SK-N-MC (cell line): ENCODE data around the gene PRMT7.

Source experiments
- DNase-seq: peaks from one replicate; pipeline ENCODE4 v3.0.0-alpha.2; 2011; ENCODE audit warnings: low read depth, low spot score
- H3K27ac ChIP-seq: fragments of 200-600 bp; sonication (generic); 2 replicates; pipeline ENCODE4 v1.5.1; 2016; ENCODE audit warnings: mixed run types
- H3K36me3 ChIP-seq: fragments of 200-600 bp; sonication (generic); 2 replicates; pipeline ENCODE4 v1.6.1; 2017; ENCODE audit warnings: antibody characterized with exemption, low read length, mixed read lengths; ENCODE audit not compliant: insufficient read depth
- H3K4me3 ChIP-seq: fragments of 200-600 bp; sonication (generic); 2 replicates; pipeline ENCODE4 v1.5.1; 2016
- H3K9ac ChIP-seq: fragments of 200-600 bp; sonication (generic); 2 replicates; pipeline ENCODE4 v1.8.0; 2017; ENCODE audit warnings: mixed run types, mixed read lengths; ENCODE audit not compliant: insufficient read length
- H3K9me3 ChIP-seq: fragments of 200-600 bp; sonication (generic); 2 replicates; pipeline ENCODE4 v1.6.1; 2017; ENCODE audit warnings: low read depth, mild to moderate bottlenecking, antibody characterized with exemption, low read length, moderate library complexity, mixed read lengths
- EZH2 ChIP-seq: fragments of 200-600 bp; sonication (generic); IDR thresholded peaks from one replicate; pipeline ENCODE4 v1.6.1; 2017; ENCODE audit warnings: antibody characterized with exemption
- FOXP2 ChIP-seq: optimal IDR thresholded peaks from 2 replicates; pipeline ENCODE3; 2011; ENCODE audit warnings: mild to moderate bottlenecking, moderate library complexity; ENCODE audit not compliant: insufficient read depth; ENCODE audit errors: extremely low read length, control extremely low read depth
- POLR2AphosphoS5 ChIP-seq: IDR thresholded peaks from 2 replicates; pipeline ENCODE4 v1.6.1; 2012; ENCODE audit warnings: mild to moderate bottlenecking, low read depth, low read length, borderline replicate concordance

The PRMT7 gene

GRCh38 chr16:68296291-68296690 is 14.5 kb upstream of the PRMT7 start:
- Histone ChIP-seq H3K9me3 (no peaks in the 10 kb centered on the region), H3K9ac (no peak overlapping the region), H3K27ac (no peak overlapping the region), H3K4me3 (no peak overlapping the region), H3K36me3 (peaks cover 13% of the 10 kb centered on the region; the same call in 1 of the 2 replicates)
- no peak for DNase-seq
- TF ChIP-seq POLR2AphosphoS5 (no peak), FOXP2 (no peak), EZH2 (no peak)

GRCh38 chr16:68296693-68297092 is 14.1 kb upstream of the PRMT7 start:
- Histone ChIP-seq H3K9me3 (no peaks in the 10 kb centered on the region), H3K9ac (no peak overlapping the region), H3K36me3 (peaks cover 13% of the 10 kb centered on the region; the same call in 1 of the 2 replicates), H3K4me3 (no peak overlapping the region), H3K27ac (no peak overlapping the region)
- DNase-seq = no peak
- TF ChIP-seq EZH2 = no peak
- no peak for TF ChIP-seq POLR2AphosphoS5
- no peak for TF ChIP-seq FOXP2

GRCh38 chr16:68297908-68298307 is 12.9 kb upstream of the PRMT7 start:
- Histone ChIP-seq H3K4me3 (no peak overlapping the region), H3K9ac (no peak overlapping the region), H3K9me3 (no peaks in the 10 kb centered on the region), H3K27ac (no peak overlapping the region), H3K36me3 (peaks cover 24% of the 10 kb centered on the region; the same call in 1 of the 2 replicates)
- no peak for DNase-seq
- TF ChIP-seq FOXP2 (no peak), EZH2 (no peak), POLR2AphosphoS5 (no peak)

GRCh38 chr16:68298312-68298711 is 12.5 kb upstream of the PRMT7 start:
- H3K9ac ChIP-seq = no peak overlapping the region
- TF ChIP-seq FOXP2 (no peak), EZH2 (no peak), POLR2AphosphoS5 (no peak)
- H3K4me3 ChIP-seq = no peak overlapping the region
- H3K27ac ChIP-seq = no peak overlapping the region
- DNase-seq = no peak
- peaks cover 24% of the 10 kb centered on the region; the same call in 1 of the 2 replicates for H3K36me3 ChIP-seq
- H3K9me3 ChIP-seq = no peaks in the 10 kb centered on the region

- TF ChIP-seq EZH2 = no peak
- no peak for TF ChIP-seq POLR2AphosphoS5
- TF ChIP-seq FOXP2 = no peak
- Histone ChIP-seq H3K36me3 (peaks cover 24% of the 10 kb centered on the region; the same call in 1 of the 2 replicates), H3K4me3 (no peak overlapping the region), H3K27ac (no peak overlapping the region), H3K9me3 (no peaks in the 10 kb centered on the region), H3K9ac (no peak overlapping the region)
- DNase-seq = no peak
Measured at GRCh38 chr16:68298907-68299561, 11.8 kb upstream of the PRMT7 start.

GRCh38 chr16:68299571-68300453 is 11.0 kb upstream of the PRMT7 start:
- peaks cover 24% of the 10 kb centered on the region; the same call in 1 of the 2 replicates for H3K36me3 ChIP-seq

GRCh38 chr16:68300734-68301459 is 9.9 kb upstream of the PRMT7 start:
- no peak for TF ChIP-seq FOXP2
- TF ChIP-seq EZH2 = no peak
- TF ChIP-seq POLR2AphosphoS5 = no peak
- DNase-seq = no peak
- Histone ChIP-seq H3K4me3 (no peak overlapping the region), H3K9ac (no peak overlapping the region), H3K36me3 (peaks cover 24% of the 10 kb centered on the region; the same call in 1 of the 2 replicates), H3K27ac (no peak overlapping the region), H3K9me3 (no peaks in the 10 kb centered on the region)

More at GRCh38 chr16:68299571-68300453, 11.0 kb upstream of the PRMT7 start:
- H3K9ac ChIP-seq = no peak overlapping the region
- no peak for TF ChIP-seq POLR2AphosphoS5
- TF ChIP-seq EZH2 = no peak
- no peak for DNase-seq
- H3K9me3 ChIP-seq = no peaks in the 10 kb centered on the region
- no peak overlapping the region for H3K4me3 ChIP-seq
- H3K27ac ChIP-seq = no peak overlapping the region

- H3K9ac ChIP-seq = no peak overlapping the region
- H3K4me3 ChIP-seq = no peak overlapping the region
- no peaks in the 10 kb centered on the region for H3K9me3 ChIP-seq
- no peak overlapping the region for H3K27ac ChIP-seq
- DNase-seq = no peak
- peaks cover 14% of the 10 kb centered on the region; the same call in 1 of the 2 replicates for H3K36me3 ChIP-seq
- no peak for TF ChIP-seq EZH2
- no peak for TF ChIP-seq FOXP2
- no peak for TF ChIP-seq POLR2AphosphoS5
Measured at GRCh38 chr16:68306633-68307032, 4.2 kb upstream of the PRMT7 start.
